GM20431 (cell line): ENCODE data around the gene RTL3.
"Not testable (repeated sequence)": the region's sequence is repeated elsewhere in the genome, so short reads cannot be mapped to it uniquely, and the experiment has no call there.

Experiments
- in situ Hi-C: fragments of 300-500 bp; cut with MseI, MboI; formaldehyde crosslinking; loops from one replicate; pipeline ENCODE4 v1.15.0; 2020; ENCODE audit warnings: low sequenced_read_pairs; ENCODE audit not compliant: unreplicated experiment

RTL3 gene, protein sequence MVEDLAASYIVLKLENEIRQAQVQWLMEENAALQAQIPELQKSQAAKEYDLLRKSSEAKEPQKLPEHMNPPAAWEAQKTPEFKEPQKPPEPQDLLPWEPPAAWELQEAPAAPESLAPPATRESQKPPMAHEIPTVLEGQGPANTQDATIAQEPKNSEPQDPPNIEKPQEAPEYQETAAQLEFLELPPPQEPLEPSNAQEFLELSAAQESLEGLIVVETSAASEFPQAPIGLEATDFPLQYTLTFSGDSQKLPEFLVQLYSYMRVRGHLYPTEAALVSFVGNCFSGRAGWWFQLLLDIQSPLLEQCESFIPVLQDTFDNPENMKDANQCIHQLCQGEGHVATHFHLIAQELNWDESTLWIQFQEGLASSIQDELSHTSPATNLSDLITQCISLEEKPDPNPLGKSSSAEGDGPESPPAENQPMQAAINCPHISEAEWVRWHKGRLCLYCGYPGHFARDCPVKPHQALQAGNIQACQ

DNA sequence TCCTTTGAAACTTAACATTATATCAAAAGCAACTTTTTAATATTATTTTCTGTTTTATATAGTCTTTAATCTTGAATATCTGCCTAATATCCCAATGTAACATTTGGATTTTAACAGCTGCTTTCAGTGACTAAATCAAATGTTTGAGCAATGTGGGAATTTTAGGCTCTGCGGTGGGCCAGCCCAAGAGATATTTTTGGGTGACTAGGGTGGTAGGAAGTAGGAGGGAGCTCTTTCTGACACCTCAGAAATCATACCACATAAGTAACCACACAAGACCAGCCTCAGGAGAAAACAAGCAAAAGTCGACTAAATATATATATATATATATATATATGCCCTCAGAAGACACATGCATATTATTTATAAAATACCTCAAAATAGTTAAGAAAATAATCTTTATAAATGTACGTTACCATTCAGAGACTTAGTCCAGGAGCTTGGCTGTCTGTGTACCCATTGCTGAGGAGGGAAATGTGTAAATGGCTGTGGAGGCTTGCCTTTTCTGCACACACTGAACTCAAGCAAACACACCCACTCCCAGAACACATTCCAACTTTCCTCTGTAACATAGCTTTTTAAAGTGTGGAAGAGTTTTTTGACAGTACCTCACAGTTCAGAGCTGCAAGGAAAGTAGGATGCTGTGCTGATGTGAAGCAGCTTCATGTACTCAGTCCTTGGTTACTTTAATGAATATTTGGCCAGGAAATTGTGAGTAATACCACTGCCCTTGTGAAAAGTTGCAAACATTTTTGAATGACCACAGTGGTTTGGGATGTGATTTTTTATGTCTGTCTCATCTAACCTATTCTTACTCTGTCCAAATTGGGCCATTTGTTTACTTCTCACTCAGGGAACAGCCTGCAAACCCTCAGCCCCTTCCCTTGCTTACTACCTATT lies at the start of gene RTL3:
TSS of gene RTL3 (minus strand) at position 484 of the 900 bp plus-strand sequence. CDS start 908 bp downstream, outside the sequence.
- in situ Hi-C loops, result no loop called here

DNA sequence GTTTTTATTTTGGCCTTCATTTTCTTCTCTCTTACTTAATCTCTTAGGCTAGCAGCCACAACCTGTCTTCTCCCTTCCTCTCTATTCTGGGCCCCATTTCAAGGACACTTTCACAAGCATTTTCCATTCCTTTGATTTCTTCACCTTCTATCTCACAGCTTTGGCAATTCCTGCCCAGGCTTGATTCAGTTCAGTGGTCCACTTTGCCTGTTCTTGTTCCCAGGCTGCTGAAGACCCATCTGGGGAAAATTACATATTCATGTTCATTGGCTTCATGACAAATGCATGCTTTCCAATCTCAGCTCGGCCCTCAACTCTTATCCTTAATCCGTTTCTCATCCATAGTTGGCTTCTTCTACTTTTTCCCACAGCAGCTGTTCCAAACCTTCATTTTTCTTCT lies 49.7 kb upstream of the RTL3 start:
- in situ Hi-C loops, result no loop called here

DNA sequence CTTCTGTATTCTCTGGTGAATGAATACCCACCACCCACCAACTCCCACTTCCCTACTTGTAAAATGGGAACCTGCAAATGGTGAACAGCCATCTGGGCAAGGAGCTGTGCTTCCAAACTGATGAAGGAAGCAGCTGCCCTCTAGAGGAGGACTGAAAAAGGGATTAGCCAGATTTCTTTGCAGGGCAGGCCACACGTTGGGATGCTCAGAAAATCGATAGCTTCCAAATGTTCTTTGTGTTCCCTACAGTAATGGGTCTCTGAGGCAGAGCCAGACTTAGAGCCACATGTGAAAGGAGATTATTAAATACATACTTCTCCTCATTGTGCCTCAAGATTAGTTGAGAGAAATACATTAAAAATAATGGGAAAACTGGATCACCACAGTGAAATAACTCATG lies 49.1 kb upstream of the RTL3 start:
- in situ Hi-C loops, result no loop called here

DNA sequence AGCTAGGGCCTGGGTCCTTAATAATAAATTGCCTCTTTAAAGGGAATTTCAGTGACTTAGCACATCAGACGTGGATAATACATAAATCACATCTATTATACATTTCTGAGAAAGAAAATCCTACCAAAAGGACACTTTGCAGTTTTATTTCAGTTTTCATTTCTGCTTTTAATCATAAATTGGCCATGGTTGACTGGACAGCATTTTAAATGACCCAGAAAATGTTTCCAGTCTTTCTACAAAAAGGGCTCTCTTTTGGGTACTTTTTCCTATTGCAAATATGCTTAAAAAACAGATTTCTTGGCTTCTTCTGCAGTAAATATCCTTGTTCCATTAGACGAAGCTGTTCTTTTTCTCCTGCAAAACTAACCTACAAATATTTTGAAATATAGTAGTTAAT lies 46.9 kb upstream of the RTL3 start:
- in situ Hi-C loops, result no loop called here

DNA sequence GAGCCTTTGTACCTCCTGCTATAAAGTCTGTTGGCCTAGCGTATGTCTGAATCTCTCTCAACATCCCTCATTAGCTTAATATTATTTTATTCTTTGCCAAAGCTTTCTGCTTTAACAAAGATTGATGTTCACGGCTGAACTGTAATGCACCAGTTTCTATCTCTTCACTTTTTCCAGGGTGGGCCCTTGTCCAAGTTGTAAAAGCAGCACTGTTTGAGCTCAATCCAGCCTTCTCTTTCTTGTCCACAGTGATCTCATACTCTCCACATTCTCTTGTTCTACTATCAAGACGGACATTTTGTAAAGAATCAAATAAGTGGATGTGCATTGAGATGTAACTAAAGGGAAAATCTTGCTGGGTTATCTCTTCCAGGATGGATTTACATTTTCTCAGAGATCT lies 34.4 kb upstream of the RTL3 start:
- in situ Hi-C loops, result no loop called here

DNA sequence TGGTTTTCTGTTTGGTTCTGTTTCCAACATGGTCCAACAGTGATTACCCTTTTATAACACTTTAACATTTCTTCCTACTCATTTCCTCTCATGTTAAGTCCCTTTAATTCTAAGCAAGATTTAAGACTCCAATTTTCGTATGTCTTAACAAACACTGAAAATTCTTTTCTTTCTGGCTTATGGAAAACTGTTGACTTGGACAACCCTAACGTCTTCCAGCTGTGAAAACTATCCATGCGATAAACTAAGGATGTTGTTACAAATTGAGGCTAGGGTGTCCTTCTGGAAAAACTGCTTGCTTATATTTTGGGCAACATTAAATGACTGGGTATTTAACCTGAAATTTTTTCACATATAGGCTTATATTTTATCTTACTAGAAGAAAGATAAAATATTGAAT lies 33.9 kb upstream of the RTL3 start:
- in situ Hi-C loops, result no loop called here

DNA sequence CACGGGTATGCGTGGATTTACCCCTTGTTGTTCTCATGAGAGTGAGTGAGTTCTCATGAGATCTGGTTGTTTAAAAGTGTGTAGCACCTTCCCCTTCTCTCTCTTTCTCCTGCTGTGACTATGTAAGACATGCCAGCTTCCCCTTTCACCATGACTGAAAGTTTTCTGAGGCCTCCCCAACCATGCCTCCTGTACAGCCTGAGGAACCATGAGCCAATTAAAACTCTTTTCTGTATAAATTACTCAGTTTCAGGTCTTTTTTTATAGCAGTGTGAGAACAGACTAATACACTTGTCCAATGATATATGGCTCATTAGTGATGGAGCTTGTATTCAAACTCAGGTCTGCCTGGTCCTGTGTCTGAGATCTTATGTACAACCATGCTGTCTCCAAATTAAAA lies 28.5 kb upstream of the RTL3 start:
- in situ Hi-C loops, result no loop called here

DNA sequence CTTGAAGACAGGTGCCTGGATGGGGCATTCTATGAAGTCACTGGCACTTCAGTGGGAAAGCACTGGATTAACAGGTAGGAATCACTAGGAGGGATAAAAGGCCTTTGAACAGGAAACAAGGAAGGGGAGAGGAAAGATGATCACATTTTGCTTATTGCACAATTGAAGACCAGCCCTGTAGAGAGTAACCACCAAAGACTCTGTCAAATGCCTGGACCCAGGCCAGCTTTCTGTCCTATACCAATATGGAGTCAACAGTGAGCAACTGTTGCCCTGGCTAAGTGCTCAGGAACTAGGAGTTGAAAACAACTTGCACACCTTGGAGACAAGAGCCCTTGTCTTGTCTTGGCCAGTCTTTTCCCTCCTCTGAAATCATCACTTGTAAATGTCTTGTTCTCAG lies 14.1 kb upstream of the RTL3 start:
- in situ Hi-C loops, result no loop called here

DNA sequence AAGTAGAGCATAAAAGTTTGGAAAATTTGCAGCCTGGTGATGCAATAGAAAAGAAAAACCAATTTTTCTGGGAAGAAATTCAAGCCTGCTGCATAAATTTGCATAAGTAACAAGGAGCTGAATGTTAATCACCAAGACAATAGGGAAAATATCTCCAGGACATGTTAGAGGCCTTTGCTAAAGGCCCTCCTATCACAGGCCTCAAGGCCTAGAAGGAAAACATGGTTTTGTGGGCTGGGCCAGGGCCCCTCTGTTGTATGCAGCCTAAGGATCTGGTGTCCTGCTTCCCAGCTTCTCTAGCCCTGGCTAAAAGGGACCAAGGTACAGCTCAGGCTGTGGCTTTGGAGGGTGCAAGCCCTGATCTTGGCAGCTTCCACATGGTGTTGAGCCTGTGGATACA lies 6.2 kb upstream of the RTL3 start:
- in situ Hi-C loops, result no loop called here

DNA sequence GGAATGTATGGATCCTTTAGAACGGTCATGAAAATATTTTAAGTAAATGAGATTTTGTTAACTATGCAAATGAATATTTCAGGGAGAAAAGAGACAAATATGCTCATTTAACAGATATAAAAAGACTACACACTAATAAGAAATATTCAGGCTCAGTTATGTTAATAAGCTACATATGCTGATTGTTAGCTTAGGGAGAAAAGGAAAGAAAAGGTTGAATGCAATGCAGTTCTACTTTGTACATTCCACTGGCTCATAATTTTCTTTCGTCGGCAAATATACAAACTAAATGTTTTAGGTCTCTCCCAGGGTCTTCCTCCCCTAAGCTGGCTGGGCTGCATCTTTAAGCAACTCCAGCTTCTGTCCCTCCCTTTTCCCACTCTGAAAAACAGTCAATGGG lies 2.7 kb upstream of the RTL3 start:
- in situ Hi-C loops, result no loop called here

DNA sequence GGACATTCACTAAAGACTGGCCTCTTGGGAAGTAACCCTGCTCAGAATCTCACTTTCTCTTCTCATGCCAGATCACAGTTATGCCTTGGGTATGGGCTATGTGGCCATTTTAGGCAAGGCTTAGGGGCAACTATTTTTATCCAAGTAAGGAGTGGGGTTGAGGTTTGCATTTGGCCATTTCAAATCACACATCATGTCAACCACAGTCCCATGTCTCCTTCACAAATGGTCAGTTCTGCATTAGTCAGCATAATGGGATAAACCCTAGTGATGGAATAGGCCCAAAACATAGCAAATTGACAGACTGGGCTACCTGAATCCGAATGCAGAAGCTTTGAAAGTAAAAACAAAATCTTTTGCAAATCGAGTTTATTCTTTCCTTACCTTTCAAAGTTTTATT lies 827 bp upstream of the RTL3 start:
- in situ Hi-C loops, result no loop called here

DNA sequence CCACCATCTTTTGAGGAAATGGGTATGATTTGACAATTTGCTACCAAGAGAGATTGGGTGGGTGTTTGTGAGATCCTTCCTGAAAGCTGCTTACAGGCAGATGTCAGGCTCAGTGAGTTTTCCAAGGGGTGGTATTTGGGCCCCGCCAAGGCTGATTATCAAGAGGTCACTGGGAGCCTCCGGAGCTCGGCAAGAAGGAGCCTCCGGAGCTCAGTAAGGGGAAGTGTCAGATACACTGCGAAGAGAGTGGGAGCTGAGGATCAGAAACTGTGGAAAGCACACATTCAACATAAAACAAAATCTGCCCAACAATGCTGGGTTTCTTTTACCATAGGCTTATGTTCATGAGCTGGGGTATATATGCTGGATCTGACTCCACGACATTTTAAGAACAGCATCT lies 714 bp downstream of the RTL3 start:
- in situ Hi-C loops, result no loop called here

DNA sequence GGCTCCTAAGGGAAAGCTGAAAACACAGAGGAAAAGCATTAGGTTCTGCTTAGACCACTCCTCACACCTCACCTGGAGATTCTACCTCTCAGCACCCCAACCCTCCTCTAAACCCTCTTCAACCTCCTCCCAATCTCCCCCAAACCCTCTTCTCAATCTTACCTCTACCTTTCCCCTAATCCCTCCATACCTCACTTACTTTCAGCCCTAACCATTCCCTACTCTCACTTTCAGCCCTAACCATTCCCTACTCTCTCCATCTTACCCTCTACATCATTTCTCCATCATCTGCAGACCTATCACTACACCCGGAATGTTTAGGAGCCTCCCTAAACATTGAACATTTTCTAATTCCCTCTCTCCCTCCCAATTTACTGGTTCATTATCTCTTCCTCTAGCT lies 3.5 kb downstream of the RTL3 start:
- in situ Hi-C loops, result no loop called here

DNA sequence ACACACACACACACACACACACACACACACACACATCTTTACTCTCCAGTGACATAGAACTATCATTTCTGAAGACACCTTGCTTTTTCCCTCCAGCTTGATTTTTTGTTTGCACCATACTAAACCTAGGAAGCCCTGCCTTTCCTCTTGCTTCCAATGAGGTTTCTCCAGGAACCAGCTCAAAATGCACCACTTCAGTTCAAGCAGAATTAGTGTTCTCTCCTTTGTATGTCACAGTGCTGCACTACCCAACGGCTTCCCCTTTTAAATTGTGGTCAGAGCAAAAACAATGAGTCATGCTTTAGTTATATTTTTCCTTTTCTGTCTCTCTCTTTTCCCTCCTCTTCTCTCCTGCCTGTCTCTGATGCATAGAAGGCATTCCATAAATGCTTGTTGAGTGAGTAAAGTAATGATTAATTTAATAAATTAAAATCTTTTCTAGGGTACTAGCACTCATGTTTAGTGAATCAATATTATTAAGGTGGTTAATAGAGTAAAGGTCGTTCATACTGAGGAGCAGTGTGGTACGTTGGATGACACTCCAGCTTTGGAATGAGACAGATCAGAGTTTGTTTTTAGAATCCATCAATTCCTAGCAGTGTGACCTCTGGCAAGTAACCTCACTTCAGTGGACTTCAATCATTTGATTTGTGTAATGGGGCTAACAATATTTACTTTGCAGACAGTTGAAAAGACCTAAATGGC lies 5.9 kb downstream of the RTL3 start:
- in situ Hi-C loops, result no loop called here

DNA sequence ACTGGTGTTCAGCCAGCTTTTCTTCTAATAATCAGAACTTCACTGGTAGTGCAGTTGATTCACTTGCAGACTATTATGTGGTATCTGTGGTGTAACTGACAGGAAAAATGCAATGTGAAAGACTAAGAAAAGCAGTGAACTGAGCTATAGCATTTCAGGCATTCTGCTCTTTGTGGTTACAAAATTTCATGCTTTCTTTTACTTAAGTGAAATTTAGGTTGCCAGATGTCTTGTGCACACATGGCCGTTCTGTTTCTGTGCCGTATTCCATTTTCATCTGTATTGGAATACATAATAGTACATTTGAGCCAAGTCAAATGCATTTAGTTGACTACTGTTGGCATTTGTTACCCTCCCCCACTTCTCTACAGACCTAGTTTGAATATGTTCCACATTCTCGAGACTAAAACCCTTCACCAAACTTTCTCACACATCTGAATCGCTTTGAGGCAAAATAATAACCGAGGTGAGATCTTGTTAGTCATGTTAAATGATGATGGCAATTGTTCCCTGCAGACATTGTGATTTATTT lies 8.2 kb downstream of the RTL3 start:
- in situ Hi-C loops, result no loop called here

DNA sequence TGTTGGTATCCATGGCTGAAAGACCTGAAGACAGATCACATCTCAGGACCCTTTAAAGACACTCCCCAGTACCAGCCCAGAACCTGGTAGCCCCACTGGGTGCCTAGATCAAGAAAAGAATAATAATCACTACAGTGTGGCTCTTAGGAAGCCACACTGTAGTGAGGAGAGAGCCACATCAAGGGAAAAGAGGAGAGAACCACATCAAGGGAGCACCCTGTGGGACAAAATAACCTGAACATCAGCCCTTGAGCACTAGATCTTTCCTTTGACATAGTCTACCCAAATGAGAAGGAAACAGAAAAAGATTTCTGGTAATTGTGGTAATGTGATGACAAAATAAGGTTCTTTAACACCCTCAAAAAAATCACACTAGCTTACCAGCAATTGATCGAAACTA lies 15.3 kb downstream of the RTL3 start:
- in situ Hi-C loops, result no loop called here

DNA sequence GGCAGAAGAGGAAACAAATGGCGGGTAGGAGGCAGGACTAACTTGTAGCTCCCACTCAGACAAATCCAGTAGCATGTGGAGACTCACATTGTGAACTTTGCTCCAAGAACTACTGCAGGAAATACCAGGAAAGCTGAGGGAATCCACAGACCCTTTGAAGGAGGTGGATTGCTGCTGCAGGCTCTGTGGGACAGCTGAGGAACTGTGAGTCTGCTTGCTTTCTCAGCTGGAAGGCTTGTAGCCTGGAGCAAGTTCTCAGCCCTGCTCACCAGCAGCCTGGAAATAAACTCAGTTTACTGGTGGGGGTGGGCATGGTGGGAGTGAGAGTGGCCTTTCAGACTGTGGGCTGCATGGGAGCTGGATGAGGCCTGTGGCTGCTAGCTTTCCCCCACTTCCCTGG lies 16.0 kb downstream of the RTL3 start:
- in situ Hi-C loops, result no loop called here

DNA sequence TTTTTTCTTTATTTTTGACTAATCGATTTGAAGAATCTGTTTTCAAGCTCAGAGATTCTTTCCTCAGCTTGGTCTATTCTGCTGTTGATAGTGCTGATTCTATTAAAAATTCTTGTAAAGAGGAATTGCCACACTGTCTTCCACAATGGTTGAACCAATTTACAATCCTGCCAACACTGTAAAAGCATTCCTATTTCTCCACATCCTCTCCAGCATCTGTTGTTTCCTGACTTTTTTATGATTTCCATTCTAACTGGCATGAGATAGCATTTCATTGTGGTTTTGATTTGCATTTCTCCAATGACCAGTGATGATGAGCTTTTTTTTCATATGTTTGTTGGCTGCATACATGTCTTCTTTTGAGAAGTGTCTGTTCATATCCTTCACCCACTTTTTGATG lies 23.0 kb downstream of the RTL3 start:
- in situ Hi-C loops, result not testable (repeated sequence)

DNA sequence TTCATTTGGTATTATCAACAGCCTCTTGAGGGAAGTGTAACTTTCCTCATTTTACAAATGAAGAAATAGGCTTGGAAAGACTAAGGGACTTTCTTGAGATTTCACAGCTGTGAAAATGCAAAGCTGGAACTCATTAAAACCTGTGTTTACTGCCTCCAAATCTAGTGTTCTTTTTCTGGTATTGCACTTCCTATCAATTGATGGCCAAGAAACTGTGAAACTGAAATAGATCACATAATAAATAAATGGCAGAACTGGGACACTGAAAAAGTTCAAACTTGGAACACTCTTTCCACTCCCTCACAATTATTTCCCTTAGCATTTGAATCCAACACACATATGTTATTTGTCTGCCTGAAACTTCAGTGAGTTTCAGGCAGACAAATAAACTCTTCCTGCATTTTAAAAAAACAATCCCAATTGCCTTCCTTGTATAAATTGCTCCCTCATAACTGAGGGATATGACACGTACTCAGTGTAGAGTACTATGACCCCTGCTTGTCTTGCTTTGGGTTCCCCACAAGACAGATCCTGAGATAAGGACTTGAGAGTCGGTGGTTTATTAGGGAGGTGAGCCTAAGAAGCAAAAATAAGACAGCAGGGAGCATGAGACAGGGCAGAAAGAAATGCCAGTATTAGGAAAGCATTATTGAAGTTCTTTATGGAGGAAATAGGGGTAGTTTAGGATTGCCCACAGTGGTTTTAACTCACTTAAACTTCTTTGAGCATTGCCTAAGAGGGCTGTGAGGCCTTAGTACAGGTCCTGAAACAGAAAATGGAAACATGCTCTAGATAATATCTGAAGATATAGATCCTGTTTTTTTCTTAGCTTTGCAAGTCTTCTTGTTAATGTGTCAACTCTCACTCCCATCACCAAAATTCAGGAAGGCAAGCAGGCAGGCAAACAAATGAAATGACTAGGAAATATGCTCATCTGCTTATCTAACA lies 33.9 kb downstream of the RTL3 start:
- in situ Hi-C loops, result no loop called here
